Activated B cell treated with CpG ODN at 0.5 μM for 24 hours (primary cell): ENCODE data around the gene VPS13D. TPM values are rescaled to one million over a fixed set of nuclear protein-coding genes. Genes with fewer than 3 reads are reported as not detected.

ENCODE experiments used
- ATAC-seq: fragments of 200-7000 bp; cut with Tn5 transposase; one replicate; pipeline ENCODE4 v1.10.0; 2021; ENCODE audit warnings: low read depth, mild to moderate bottlenecking, moderate library complexity
- CTCF ChIA-PET: fragments of 350-600 bp; sonication (Branson Sonifier 250); formaldehyde crosslinking; loops from one replicate; lab custom pipeline; 2021; ENCODE audit warnings: antibody characterized with exemption; lab: Charles Lee
- POLR2A ChIA-PET: fragments of 350-600 bp; sonication (Branson Sonifier 250); formaldehyde crosslinking; loops from one replicate; lab custom pipeline; 2021; ENCODE audit warnings: antibody characterized with exemption; lab: Charles Lee
- DNase-seq: peaks from one replicate; pipeline ENCODE4 v3.0.0; 2022
- H3K27ac Mint-ChIP-seq: one replicate; pipeline ENCODE4 v1.8.0; 2020; ENCODE audit warnings: mixed read lengths
- H3K27me3 Mint-ChIP-seq: one replicate; pipeline ENCODE4 v1.8.0; 2021; ENCODE audit warnings: mixed read lengths
- H3K36me3 Mint-ChIP-seq: one replicate; pipeline ENCODE4 v1.8.0; 2021; ENCODE audit warnings: low read depth, mixed read lengths
- H3K4me1 Mint-ChIP-seq: one replicate; pipeline ENCODE4 v1.8.0; 2021; ENCODE audit warnings: mixed read lengths
- H3K4me3 Mint-ChIP-seq: one replicate; pipeline ENCODE4 v1.8.0; 2020; ENCODE audit warnings: mild to moderate bottlenecking, mixed read lengths
- H3K9me3 Mint-ChIP-seq: one replicate; pipeline ENCODE4 v1.8.0; 2020; ENCODE audit warnings: mixed read lengths
- CTCF ChIP-seq: fragments of 200-600 bp; IDR thresholded peaks from one replicate; pipeline ENCODE4 v1.8.0; 2022; ENCODE audit warnings: antibody characterized with exemption, mild to moderate bottlenecking
- intact Hi-C: fragments of 100-400 bp; cut with micrococcal nuclease; formaldehyde crosslinking; loops from one replicate; pipeline ENCODE4 v1.15.1; 2024
- total RNA-seq: library from RNA; stranded (reverse); gene quantifications from 2 replicates; pipeline ENCODE4 v1.2.3, GENCODE V29; 2022

The VPS13D gene
- total RNA-seq, 1 donor from 2014 or later = 64.5 TPM

GRCh38 chr1:12244078-12244477 lies 14.2 kb downstream of the VPS13D start:
- Mint-ChIP-seq H3K27ac (no peak overlapping the region), H3K4me3 (no peak overlapping the region), H3K27me3 (no peaks in the 10 kb centered on the region), H3K36me3 (peaks cover 65% of the 10 kb centered on the region), H3K9me3 (no peaks in the 10 kb centered on the region), H3K4me1 (no peaks in the 10 kb centered on the region)
- POLR2A ChIA-PET = interaction anchor here (0.8 kb wide), 1 partner anchor 130 kb away, joined by 6 read pairs; no protein-coding TSS in a partner anchor
- TF ChIP-seq CTCF = no peak
- intact Hi-C loops = loop anchor here (1.0 kb wide), 1 partner anchor 119 kb away; no protein-coding TSS in a partner anchor
- ATAC-seq = no peak
- CTCF ChIA-PET = interaction anchor here (0.9 to 3.7 kb wide), 6 partner anchors 10 to 124 kb away, joined by 4 to 37 read pairs (median 6); no protein-coding TSS in a partner anchor
- DNase-seq = no peak

- POLR2A ChIA-PET = interaction anchor here (0.8 kb wide), 1 partner anchor 130 kb away, joined by 6 read pairs; no protein-coding TSS in a partner anchor
- H3K27ac Mint-ChIP-seq = no peak overlapping the region
- H3K36me3 Mint-ChIP-seq = peaks cover 70% of the 10 kb centered on the region
Observed at GRCh38 chr1:12244585-12244984, 14.8 kb downstream of the VPS13D start.

GRCh38 chr1:12245116-12245515 lies 15.3 kb downstream of the VPS13D start:
- ATAC-seq (no peak), DNase-seq (no peak)
- ChIA-PET POLR2A (no interaction called here), CTCF (interaction anchor here (1.0 to 3.7 kb wide), 5 partner anchors 11 to 126 kb away, joined by 3 to 37 read pairs (median 7); no protein-coding TSS in a partner anchor)
- no peaks in the 10 kb centered on the region for H3K27me3 Mint-ChIP-seq
- intact Hi-C loops = no loop called here
- no peaks in the 10 kb centered on the region for H3K4me1 Mint-ChIP-seq
- peaks cover 73% of the 10 kb centered on the region for H3K36me3 Mint-ChIP-seq
- H3K4me3 Mint-ChIP-seq = no peak overlapping the region
- H3K27ac Mint-ChIP-seq = no peak overlapping the region
- no peaks in the 10 kb centered on the region for H3K9me3 Mint-ChIP-seq
- no peak for TF ChIP-seq CTCF

More at GRCh38 chr1:12244585-12244984, 14.8 kb downstream of the VPS13D start:
- no peak for ATAC-seq
- no peaks in the 10 kb centered on the region for H3K27me3 Mint-ChIP-seq
- no peaks in the 10 kb centered on the region for H3K4me1 Mint-ChIP-seq
- intact Hi-C loops = loop anchor here (1.0 kb wide), 1 partner anchor 119 kb away; no protein-coding TSS in a partner anchor
- H3K4me3 Mint-ChIP-seq = no peak overlapping the region
- TF ChIP-seq CTCF = no peak
- no peaks in the 10 kb centered on the region for H3K9me3 Mint-ChIP-seq
- CTCF ChIA-PET = interaction anchor here (0.9 to 3.7 kb wide), 5 partner anchors 10 to 125 kb away, joined by 4 to 37 read pairs (median 6); no protein-coding TSS in a partner anchor
- no peak for DNase-seq

GRCh38 chr1:12245733-12246132 lies 15.9 kb downstream of the VPS13D start:
- H3K27me3 Mint-ChIP-seq = no peaks in the 10 kb centered on the region
- DNase-seq = no peak
- ATAC-seq = no peak
- no peak overlapping the region for H3K27ac Mint-ChIP-seq
- H3K9me3 Mint-ChIP-seq = no peaks in the 10 kb centered on the region
- TF ChIP-seq CTCF = no peak
- intact Hi-C loops = no loop called here
- ChIA-PET CTCF (interaction anchor here (1.0 to 3.7 kb wide), 4 partner anchors 11 to 127 kb away, joined by 3 to 37 read pairs (median 6); no protein-coding TSS in a partner anchor), POLR2A (no interaction called here)
- no peaks in the 10 kb centered on the region for H3K4me1 Mint-ChIP-seq
- no peak overlapping the region for H3K4me3 Mint-ChIP-seq
- H3K36me3 Mint-ChIP-seq = peaks cover 79% of the 10 kb centered on the region

GRCh38 chr1:12246584-12246983 lies 16.8 kb downstream of the VPS13D start:
- no peak for TF ChIP-seq CTCF
- Mint-ChIP-seq H3K36me3 (peaks cover 80% of the 10 kb centered on the region), H3K4me3 (no peak overlapping the region), H3K4me1 (no peaks in the 10 kb centered on the region), H3K27ac (no peak overlapping the region), H3K27me3 (no peaks in the 10 kb centered on the region), H3K9me3 (no peaks in the 10 kb centered on the region)
- ATAC-seq = no peak
- intact Hi-C loops = no loop called here
- POLR2A ChIA-PET = no interaction called here
- DNase-seq = no peak
- CTCF ChIA-PET = no interaction called here
